ENCODE data around the gene ZRANB3. TPM values are rescaled to one million over a fixed set of nuclear protein-coding genes. Genes with fewer than 3 reads are reported as not detected.

Gene ZRANB3
- total RNA-seq, 2 donors from 2014 or later: 3.5 to 3.9 TPM

- Mint-ChIP-seq H3K27ac (peak overlapping the region; percentile 82), H3K4me1 (peaks cover 9% of the 10 kb centered on the region), H3K27me3 (no peaks in the 10 kb centered on the region), H3K36me3 (ENCODE audit: low read depth) (peaks cover 18% of the 10 kb centered on the region), H3K4me3 (no peak overlapping the region)
- H3K9me3 ChIP-seq (ENCODE audit: control insufficient read depth, low read length, poor library complexity, severe bottlenecking): no peaks in the 10 kb centered on the region
- DNase-seq (no peak), ATAC-seq (no peak)
Measured at GRCh38 chr2:135168204-135168856, 362.7 kb downstream of the ZRANB3 start.

DNA sequence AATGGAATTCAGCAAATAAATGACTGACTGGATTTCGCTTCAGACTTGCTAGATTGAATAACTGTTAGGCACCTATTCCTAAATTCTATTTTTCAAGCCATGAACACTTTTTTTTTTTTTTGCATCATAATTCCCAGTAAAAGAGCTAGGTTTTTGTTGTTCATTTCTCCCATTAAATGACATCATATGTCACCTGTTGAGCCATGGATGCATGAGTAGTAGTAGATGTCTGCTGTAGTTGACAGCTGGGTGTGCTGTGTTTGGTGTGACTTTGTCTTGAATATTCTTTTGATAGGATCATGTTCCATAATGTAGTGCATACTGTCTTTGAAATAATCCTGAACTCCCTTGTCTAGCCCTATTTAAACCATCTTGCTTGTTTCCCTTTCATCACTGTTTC is 363.7 kb downstream of the ZRANB3 start:
- peaks cover 13% of the 10 kb centered on the region for H3K36me3 Mint-ChIP-seq (ENCODE audit: low read depth)

DNA sequence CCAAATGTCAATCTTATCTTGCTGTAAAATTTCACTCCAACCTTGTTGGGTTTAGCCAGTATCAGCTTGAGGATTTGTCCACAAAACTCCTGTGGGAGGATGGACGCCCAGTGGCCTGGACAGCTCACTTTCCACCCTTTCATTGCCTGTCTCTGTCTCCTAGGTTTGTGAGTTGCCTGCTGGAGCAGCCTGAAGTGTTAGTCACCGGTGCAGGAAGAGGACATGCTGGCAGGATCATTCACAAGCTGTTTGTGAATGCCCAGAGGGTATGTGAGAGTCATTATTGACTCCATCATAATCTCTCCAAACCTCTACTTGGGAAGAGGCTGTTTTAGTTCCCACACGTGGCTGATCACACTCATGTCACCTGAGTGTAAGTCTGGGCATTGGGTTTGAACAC is 366.6 kb downstream of the ZRANB3 start:
- Mint-ChIP-seq H3K36me3 (ENCODE audit: low read depth) (peaks cover 7% of the 10 kb centered on the region), H3K27ac (no peak overlapping the region), H3K4me1 (peaks cover 10% of the 10 kb centered on the region), H3K27me3 (no peaks in the 10 kb centered on the region), H3K4me3 (no peak overlapping the region)
- ATAC-seq (no peak), DNase-seq (no peak)
- H3K9me3 ChIP-seq (ENCODE audit: control insufficient read depth, low read length, poor library complexity, severe bottlenecking): no peaks in the 10 kb centered on the region

More for the DNA sequence above, 363.7 kb downstream of the ZRANB3 start:
- peaks cover 9% of the 10 kb centered on the region for H3K4me1 Mint-ChIP-seq
- DNase-seq (no peak), ATAC-seq (no peak)
- no peaks in the 10 kb centered on the region for H3K27me3 Mint-ChIP-seq
- H3K4me3 Mint-ChIP-seq: no peak overlapping the region
- no peak overlapping the region for H3K27ac Mint-ChIP-seq
- no peaks in the 10 kb centered on the region for H3K9me3 ChIP-seq (ENCODE audit: control insufficient read depth, low read length, poor library complexity, severe bottlenecking)

GRCh38 chr2:135163901-135164300 is 367.1 kb downstream of the ZRANB3 start:
- H3K9me3 ChIP-seq (ENCODE audit: control insufficient read depth, low read length, poor library complexity, severe bottlenecking): no peaks in the 10 kb centered on the region
- H3K27ac Mint-ChIP-seq: no peak overlapping the region
- H3K36me3 Mint-ChIP-seq (ENCODE audit: low read depth): peaks cover 7% of the 10 kb centered on the region
- no peak overlapping the region for H3K4me3 Mint-ChIP-seq
- ATAC-seq: no peak
- DNase-seq: no peak
- peaks cover 9% of the 10 kb centered on the region for H3K4me1 Mint-ChIP-seq
- H3K27me3 Mint-ChIP-seq: no peaks in the 10 kb centered on the region

DNA sequence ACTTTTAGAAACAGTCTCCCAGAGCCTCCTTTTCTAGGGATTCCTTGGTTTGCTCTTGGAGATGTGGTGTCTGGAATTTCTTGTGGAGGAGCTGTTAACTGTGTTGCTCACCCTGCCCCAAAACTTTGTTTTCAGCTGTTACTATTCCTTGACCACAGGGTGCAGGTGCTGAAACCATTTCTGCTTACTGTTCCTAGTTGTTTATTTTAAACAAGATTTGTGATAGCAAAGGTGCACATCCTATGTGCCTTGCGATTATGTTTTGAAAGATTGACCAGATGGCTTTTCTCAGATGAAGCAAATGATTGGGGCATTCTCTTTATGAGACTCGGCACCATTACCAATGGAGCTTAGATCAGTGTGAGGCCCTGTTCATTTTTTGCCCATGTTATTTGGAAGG is 367.7 kb downstream of the ZRANB3 start:
- H3K27me3 Mint-ChIP-seq: no peaks in the 10 kb centered on the region
- DNase-seq (no peak), ATAC-seq (no peak)
- H3K36me3 Mint-ChIP-seq (ENCODE audit: low read depth): peaks cover 6% of the 10 kb centered on the region
- H3K9me3 ChIP-seq (ENCODE audit: control insufficient read depth, low read length, poor library complexity, severe bottlenecking): no peaks in the 10 kb centered on the region
- no peak overlapping the region for H3K27ac Mint-ChIP-seq
- no peak overlapping the region for H3K4me3 Mint-ChIP-seq
- peaks cover 7% of the 10 kb centered on the region for H3K4me1 Mint-ChIP-seq

- Mint-ChIP-seq H3K4me1 (peaks cover 7% of the 10 kb centered on the region), H3K36me3 (ENCODE audit: low read depth) (peaks cover 7% of the 10 kb centered on the region), H3K4me3 (no peak overlapping the region), H3K27ac (no peak overlapping the region), H3K27me3 (no peaks in the 10 kb centered on the region)
- no peak for ATAC-seq
- no peaks in the 10 kb centered on the region for H3K9me3 ChIP-seq (ENCODE audit: control insufficient read depth, low read length, poor library complexity, severe bottlenecking)
- DNase-seq: no peak
Measured at GRCh38 chr2:135162786-135163185, 368.2 kb downstream of the ZRANB3 start.

DNA sequence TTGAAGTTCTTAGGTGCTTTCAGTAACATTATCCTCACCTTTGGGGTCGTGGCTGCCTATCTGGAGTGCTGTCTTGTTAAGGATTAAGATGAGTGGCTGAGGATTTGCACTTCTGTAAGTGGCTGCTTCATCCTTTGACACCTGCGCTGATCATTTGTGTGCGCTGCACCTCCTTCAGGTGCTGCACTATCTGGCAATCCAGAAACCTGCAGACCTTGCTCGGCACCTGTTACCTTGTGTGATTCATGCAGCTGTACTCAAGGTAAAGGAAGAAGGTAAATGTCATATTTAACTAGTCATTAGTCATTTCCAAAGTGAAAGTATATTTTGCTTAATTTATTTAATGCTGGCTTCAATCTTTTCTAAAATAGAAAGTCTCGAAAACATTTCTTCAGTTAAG is 368.6 kb downstream of the ZRANB3 start:
- Mint-ChIP-seq H3K27me3 (no peaks in the 10 kb centered on the region), H3K27ac (no peak overlapping the region), H3K4me3 (no peak overlapping the region), H3K4me1 (peaks cover 4% of the 10 kb centered on the region), H3K36me3 (ENCODE audit: low read depth) (peaks cover 4% of the 10 kb centered on the region)
- DNase-seq (no peak), ATAC-seq (no peak)
- H3K9me3 ChIP-seq (ENCODE audit: control insufficient read depth, low read length, poor library complexity, severe bottlenecking): no peaks in the 10 kb centered on the region

DNA sequence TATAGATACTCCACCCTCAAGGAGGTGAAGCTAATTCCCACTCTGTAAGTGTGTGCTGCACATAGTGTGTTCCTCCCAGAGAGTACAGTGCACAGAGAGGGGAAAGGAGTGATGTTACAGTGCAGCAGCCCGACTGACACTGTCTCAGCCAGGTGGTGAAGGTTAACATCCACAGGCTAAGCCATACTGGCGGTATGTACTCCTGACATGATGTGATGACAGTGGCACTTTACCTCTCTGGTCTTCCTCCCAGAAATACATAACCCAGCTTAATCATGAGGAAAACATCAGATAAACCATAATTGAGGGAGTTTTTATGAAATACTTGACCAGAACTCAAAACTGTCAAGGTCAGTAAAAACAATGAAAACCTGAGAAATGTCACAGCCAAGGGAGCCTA is 371.8 kb downstream of the ZRANB3 start:
- H3K4me3 Mint-ChIP-seq: no peak overlapping the region
- no peaks in the 10 kb centered on the region for H3K9me3 ChIP-seq (ENCODE audit: control insufficient read depth, low read length, poor library complexity, severe bottlenecking)
- H3K27ac Mint-ChIP-seq: no peak overlapping the region
- no peak for DNase-seq
- ATAC-seq: no peak
- peaks cover 9% of the 10 kb centered on the region for H3K4me1 Mint-ChIP-seq
- H3K27me3 Mint-ChIP-seq: no peaks in the 10 kb centered on the region
- H3K36me3 Mint-ChIP-seq (ENCODE audit: low read depth): peaks cover 15% of the 10 kb centered on the region

GRCh38 chr2:135157856-135158255 is 373.2 kb downstream of the ZRANB3 start:
- Mint-ChIP-seq H3K27me3 (no peaks in the 10 kb centered on the region), H3K4me1 (peaks cover 9% of the 10 kb centered on the region), H3K36me3 (ENCODE audit: low read depth) (peaks cover 21% of the 10 kb centered on the region), H3K27ac (peak overlapping the region; percentile 3), H3K4me3 (no peak overlapping the region)
- ATAC-seq: no peak
- no peaks in the 10 kb centered on the region for H3K9me3 ChIP-seq (ENCODE audit: control insufficient read depth, low read length, poor library complexity, severe bottlenecking)
- DNase-seq: no peak

GRCh38 chr2:135154962-135155361 is 376.1 kb downstream of the ZRANB3 start:
- DNase-seq (no peak), ATAC-seq (no peak)
- Mint-ChIP-seq H3K4me3 (no peak overlapping the region), H3K4me1 (peaks cover 11% of the 10 kb centered on the region), H3K36me3 (ENCODE audit: low read depth) (peaks cover 24% of the 10 kb centered on the region), H3K27ac (no peak overlapping the region), H3K27me3 (no peaks in the 10 kb centered on the region)
- no peaks in the 10 kb centered on the region for H3K9me3 ChIP-seq (ENCODE audit: control insufficient read depth, low read length, poor library complexity, severe bottlenecking)

GRCh38 chr2:135152361-135152760 is 378.7 kb downstream of the ZRANB3 start:
- Mint-ChIP-seq H3K4me1 (peaks cover 12% of the 10 kb centered on the region), H3K27ac (no peak overlapping the region), H3K27me3 (no peaks in the 10 kb centered on the region), H3K4me3 (no peak overlapping the region), H3K36me3 (ENCODE audit: low read depth) (peaks cover 22% of the 10 kb centered on the region)
- ATAC-seq (no peak), DNase-seq (no peak)
- no peaks in the 10 kb centered on the region for H3K9me3 ChIP-seq (ENCODE audit: control insufficient read depth, low read length, poor library complexity, severe bottlenecking)

GRCh38 chr2:135151615-135152014 is 379.4 kb downstream of the ZRANB3 start:
- DNase-seq (no peak), ATAC-seq (no peak)
- H3K36me3 Mint-ChIP-seq (ENCODE audit: low read depth): peaks cover 22% of the 10 kb centered on the region
- no peak overlapping the region for H3K4me3 Mint-ChIP-seq
- peaks cover 12% of the 10 kb centered on the region for H3K4me1 Mint-ChIP-seq
- H3K27me3 Mint-ChIP-seq: no peaks in the 10 kb centered on the region
- no peaks in the 10 kb centered on the region for H3K9me3 ChIP-seq (ENCODE audit: control insufficient read depth, low read length, poor library complexity, severe bottlenecking)
- H3K27ac Mint-ChIP-seq: peak overlapping the region; percentile 39

DNA sequence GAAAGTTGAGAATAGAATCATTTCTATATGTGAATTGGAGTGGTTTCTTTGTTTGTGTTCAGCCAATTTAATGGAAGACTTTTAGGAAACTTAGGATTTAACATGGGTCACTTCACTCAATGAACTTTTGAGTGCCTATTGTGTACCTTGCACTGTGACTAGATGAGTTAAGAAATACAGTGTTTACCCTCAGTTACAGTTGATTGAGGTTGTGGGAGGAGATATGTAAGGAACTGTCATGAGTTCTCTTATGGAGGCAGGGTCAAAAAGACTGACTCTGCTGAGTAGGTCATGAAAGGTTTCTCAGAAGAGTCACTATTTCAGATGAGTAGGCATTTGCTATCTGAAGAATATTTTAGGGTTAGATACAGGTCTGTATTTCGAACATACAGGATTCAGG is 380.3 kb downstream of the ZRANB3 start:
- Mint-ChIP-seq H3K27me3 (no peaks in the 10 kb centered on the region), H3K4me3 (no peak overlapping the region), H3K36me3 (ENCODE audit: low read depth) (peaks cover 22% of the 10 kb centered on the region), H3K27ac (peak overlapping the region; percentile 39), H3K4me1 (peaks cover 12% of the 10 kb centered on the region)
- no peak for DNase-seq
- H3K9me3 ChIP-seq (ENCODE audit: control insufficient read depth, low read length, poor library complexity, severe bottlenecking): no peaks in the 10 kb centered on the region
- no peak for ATAC-seq

DNA sequence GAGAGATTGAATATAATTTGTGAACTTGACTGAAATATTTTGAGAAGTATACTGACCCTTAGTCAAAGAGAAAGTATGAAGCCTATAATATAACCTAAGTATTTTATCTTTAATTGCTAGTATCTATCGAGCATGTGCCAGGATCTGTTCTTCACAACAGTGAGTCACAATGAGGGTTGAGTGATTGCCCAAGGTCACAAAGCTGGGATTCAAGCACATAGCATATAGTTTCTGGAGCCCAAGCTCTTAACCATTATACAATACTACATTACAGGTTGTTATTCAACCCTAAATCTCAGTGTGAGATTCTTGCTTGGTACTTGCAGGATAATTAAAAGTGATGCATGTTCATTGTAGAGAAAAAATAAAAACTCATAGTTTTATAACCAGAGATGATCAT is 381.8 kb downstream of the ZRANB3 start:
- ATAC-seq: no peak
- H3K27ac Mint-ChIP-seq: no peak overlapping the region
- no peaks in the 10 kb centered on the region for H3K9me3 ChIP-seq (ENCODE audit: control insufficient read depth, low read length, poor library complexity, severe bottlenecking)
- H3K4me1 Mint-ChIP-seq: peaks cover 8% of the 10 kb centered on the region
- peaks cover 9% of the 10 kb centered on the region for H3K36me3 Mint-ChIP-seq (ENCODE audit: low read depth)
- no peak overlapping the region for H3K4me3 Mint-ChIP-seq
- H3K27me3 Mint-ChIP-seq: no peaks in the 10 kb centered on the region
- DNase-seq: no peak
